K562 treated with DMSO at 1 percent for 48 hours (cell line): ENCODE results near the gene PDE4C. TPM values are rescaled to one million over a fixed set of nuclear protein-coding genes. Genes with fewer than 3 reads are reported as not detected.

Source experiments
- total RNA-seq: library from RNA; unstranded; fragments of 300-600 nt; gene quantifications from 2 replicates; pipeline ENCODE4 v1.2.3, GENCODE V29; 2022; ENCODE audit warnings: low replicate concordance; ENCODE audit errors: extremely low read depth

PDE4C gene
- total RNA-seq, result not detected in 2 replicates

DNA sequence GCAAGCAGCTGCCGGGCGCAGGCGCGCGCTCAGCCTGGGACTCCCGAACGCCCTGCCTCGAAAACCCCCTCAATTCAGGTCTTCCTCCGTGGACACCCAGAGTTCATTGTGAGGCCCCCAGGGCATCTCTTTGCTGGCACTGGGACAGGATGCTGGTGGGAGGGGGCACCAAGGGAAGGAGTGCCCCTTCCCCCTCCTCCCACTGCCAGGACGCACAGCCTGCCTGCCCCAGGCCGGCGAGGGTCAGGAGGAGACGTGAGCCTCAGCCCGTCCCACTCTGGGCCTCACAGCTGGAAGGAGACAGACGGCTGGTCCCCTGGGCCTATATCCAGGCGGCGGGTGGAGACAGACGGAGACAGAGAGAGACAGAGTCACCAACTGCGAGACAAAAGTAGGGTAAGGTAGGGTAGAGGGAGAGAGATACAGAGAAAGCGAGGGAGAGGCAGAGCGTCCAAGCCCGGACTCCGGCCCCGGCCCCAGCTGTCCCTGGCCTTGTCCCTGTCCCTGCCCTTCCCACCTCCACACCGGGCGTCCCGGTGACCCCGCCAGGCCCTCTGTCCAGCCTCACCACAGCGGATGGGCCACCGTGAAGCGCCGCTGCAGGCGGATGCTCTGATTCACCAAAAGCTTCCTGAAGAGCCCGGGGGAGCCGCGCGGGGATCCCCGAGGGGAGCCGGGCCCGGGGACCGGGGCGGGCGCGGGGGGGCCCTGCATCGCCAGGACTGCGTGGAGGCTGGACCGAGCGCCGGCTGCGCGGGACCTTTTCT, at the start of gene PDE4C:
Gene PDE4C, minus strand, starts transcription at position 737 of the 767 bp plus-strand sequence. Its CDS starts 23 bp downstream, at position 714.

DNA sequence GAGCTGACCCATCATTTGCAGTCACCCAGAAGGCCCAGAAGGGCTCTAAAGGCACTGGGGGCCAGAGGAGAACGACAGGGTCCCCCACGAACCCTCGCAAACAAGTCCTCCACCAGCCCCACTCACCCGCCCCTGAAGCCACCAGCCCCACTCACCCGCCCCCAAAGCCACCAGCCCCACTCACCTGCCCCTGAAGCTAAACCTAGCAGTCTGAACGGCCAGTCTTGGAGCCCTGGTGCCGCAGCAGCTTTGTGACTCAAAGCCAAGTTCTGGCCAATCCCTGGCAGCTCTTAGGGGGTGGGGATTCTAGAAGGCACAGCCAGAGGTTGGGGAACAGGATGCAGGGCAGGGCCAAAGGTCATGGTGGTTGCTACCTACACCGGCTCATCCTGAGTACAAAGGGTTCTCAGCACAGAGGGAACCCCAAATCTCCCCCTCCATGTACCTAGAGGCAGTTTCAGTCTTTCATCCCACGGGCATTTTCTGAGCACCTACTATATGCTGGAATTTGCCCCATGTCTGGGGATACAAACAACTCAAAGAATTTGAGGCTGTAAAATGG, 48.1 kb upstream of the PDE4C start, which contains the start of gene IQCN:
Gene IQCN, minus strand, starts transcription at position 234 of the 562 bp plus-strand sequence. CDS start 4,974 bp downstream, outside the sequence.

DNA sequence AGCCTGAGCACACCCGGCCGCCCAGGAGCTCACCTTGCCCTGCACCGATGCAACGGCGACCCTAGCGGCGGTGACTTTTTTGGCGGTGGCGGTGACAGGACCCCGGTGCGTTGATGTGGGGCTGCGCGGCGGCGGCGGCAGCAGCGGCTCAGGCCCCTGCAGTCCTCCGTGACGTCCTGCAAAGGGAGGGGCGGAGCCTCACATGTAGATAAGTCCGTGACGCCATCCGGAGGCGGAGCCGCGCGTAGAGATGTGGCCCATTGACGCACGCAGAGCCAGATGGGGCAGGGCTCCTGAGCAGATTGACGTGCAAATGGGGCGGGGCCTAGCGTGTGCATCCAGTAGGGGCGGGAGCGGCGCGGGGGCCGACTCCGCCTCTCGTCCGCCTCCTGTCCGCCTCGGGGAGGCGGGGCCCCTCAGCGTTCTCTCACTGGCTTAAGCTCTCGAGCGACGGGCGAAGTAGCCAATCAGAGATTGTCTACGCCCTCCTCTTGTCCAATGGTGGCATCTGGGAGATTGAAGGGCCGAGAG, 22.3 kb downstream of the PDE4C start, which contains the start of gene RAB3A:
Gene RAB3A, minus strand, starts transcription at position 180 of the 531 bp plus-strand sequence. CDS start 1,302 bp downstream, outside the sequence.

DNA sequence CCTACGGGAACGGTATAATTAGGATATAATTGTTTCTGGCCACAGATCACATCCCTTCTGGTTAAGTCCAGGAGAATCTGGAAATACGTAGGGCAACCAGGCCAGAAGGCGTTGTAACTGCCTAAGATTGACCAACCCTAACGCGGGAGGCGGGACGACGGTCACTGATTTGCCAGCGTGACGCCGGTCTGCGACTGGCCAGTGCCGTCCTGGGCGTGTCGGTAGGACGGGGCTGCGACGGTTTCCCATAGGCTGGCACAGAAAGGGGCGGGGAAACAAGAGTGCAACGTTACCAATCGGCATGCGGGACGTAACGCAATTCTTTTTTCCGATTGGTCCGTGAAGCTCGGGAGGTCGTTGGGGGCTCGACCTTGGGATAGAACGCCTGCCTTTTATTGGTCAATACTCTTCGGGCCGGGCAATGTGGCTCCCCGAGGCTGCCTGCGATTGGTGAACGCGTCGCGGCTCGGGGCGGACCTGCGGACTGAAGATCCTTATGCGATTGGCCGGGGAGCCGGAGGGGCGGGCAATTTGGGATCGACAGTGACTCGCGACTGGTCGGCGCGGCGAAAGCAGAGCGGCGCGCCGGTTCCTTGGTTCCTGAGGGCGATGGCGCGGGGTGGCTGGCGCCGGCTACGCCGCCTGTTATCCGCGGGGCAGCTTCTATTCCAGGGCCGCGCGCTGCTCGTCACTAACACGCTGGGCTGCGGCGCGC, 33.4 kb downstream of the PDE4C start, which contains the start of gene MPV17L2:
Gene MPV17L2, plus strand, starts transcription at position 546 of the 715 bp plus-strand sequence. Its CDS starts 64 bp downstream, at position 610.

Other genes with a start within 250 kb of the PDE4C start
- not detected in 2 replicates for gene ARRDC2, start 218.3 kb downstream of the PDE4C start, total RNA-seq
- gene IL12RB1, start 139.5 kb downstream of the PDE4C start, total RNA-seq, result not detected in 2 replicates
- gene MAST3, start 128.7 kb downstream of the PDE4C start, total RNA-seq, result not detected in 2 replicates
- not detected in 2 replicates for gene PIK3R2, start 73.3 kb downstream of the PDE4C start, total RNA-seq
- not detected in 2 replicates for gene IFI30, start 52.6 kb downstream of the PDE4C start, total RNA-seq
- gene MPV17L2, start 33.2 kb downstream of the PDE4C start, total RNA-seq, result not detected in 2 replicates
- not detected in 2 replicates for gene RAB3A, start 22.4 kb downstream of the PDE4C start, total RNA-seq
- gene IQCN, start 48.0 kb upstream of the PDE4C start, total RNA-seq, result not detected in 2 replicates
- 437 TPM in 1 of 2 replicates, not detected in the other for gene JUND, start 55.2 kb upstream of the PDE4C start, total RNA-seq
- gene LSM4, start 96.6 kb upstream of the PDE4C start, total RNA-seq, result not detected in 2 replicates
- gene PGPEP1, start 114.2 kb upstream of the PDE4C start, total RNA-seq, result not detected in 2 replicates
- 390 TPM in 1 of 2 replicates, not detected in the other for gene GDF15, start 159.7 kb upstream of the PDE4C start, total RNA-seq
- gene LRRC25, start 171.2 kb upstream of the PDE4C start, total RNA-seq, result not detected in 2 replicates
- not detected in 2 replicates for gene SSBP4, start 193.0 kb upstream of the PDE4C start, total RNA-seq
- gene ISYNA1, start 211.7 kb upstream of the PDE4C start, total RNA-seq, result 948 TPM in 1 of 2 replicates, not detected in the other